ENCODE measurements around the gene MEOX1.

The MEOX1 gene

GRCh38 chr17:43632221-43632620, 29.5 kb downstream of the MEOX1 start:
- no peak overlapping the region for H3K9ac ChIP-seq (ENCODE audit: low read length)
- H2AFZ ChIP-seq (ENCODE audit: low read depth, low read length, severe bottlenecking): no peak overlapping the region
- TF ChIP-seq CTCF (IDR thresholded peaks at IDR 0.05; ENCODE audit: insufficient read depth, low read length, poor library complexity, severe bottlenecking): no peak
- TF ChIP-seq EZH2phosphoT487 (conservative IDR thresholded peaks at IDR 0.05; ENCODE audit: low read length): no peak

GRCh38 chr17:43631429-43631828, 30.3 kb downstream of the MEOX1 start:
- Histone ChIP-seq H2AFZ (ENCODE audit: low read depth, low read length, severe bottlenecking) (no peak overlapping the region), H3K36me3 (ENCODE audit: low read length) (no peaks in the 10 kb centered on the region), H3K79me2 (ENCODE audit: insufficient read depth, low read length) (no peaks in the 10 kb centered on the region), H4K20me1 (ENCODE audit: low read depth, low read length) (no peaks in the 10 kb centered on the region), H3K9ac (ENCODE audit: low read length) (no peak overlapping the region), H3K9me2 (replicated peaks; ENCODE audit: insufficient read depth, low read length) (no peaks in the 10 kb centered on the region), H3K4me2 (ENCODE audit: low read depth, low read length, poor library complexity, severe bottlenecking) (no peak overlapping the region), H3K4me3 (ENCODE audit: insufficient read depth, low read length, poor library complexity, severe bottlenecking) (no peak overlapping the region), H3K27me3 (ENCODE audit: low read length) (no peaks in the 10 kb centered on the region), H3K9me3 (ENCODE audit: insufficient read depth, low read length) (no peaks in the 10 kb centered on the region), H3K27ac (ENCODE audit: low read depth, low read length) (no peak overlapping the region), H3F3A (ENCODE audit: insufficient read depth) (no peaks in the 10 kb centered on the region)
- TF ChIP-seq EZH2phosphoT487 (conservative IDR thresholded peaks at IDR 0.05; ENCODE audit: low read length) (no peak), CTCF (IDR thresholded peaks at IDR 0.05; ENCODE audit: insufficient read depth, low read length, poor library complexity, severe bottlenecking) (no peak)

More at GRCh38 chr17:43632221-43632620, 29.5 kb downstream of the MEOX1 start:
- Histone ChIP-seq H3K27me3 (ENCODE audit: low read length) (no peaks in the 10 kb centered on the region), H3K9me3 (ENCODE audit: insufficient read depth, low read length) (no peaks in the 10 kb centered on the region), H3K27ac (ENCODE audit: low read depth, low read length) (no peak overlapping the region), H3K79me2 (ENCODE audit: insufficient read depth, low read length) (no peaks in the 10 kb centered on the region), H4K20me1 (ENCODE audit: low read depth, low read length) (no peaks in the 10 kb centered on the region), H3K4me2 (ENCODE audit: low read depth, low read length, poor library complexity, severe bottlenecking) (no peak overlapping the region), H3F3A (ENCODE audit: insufficient read depth) (no peaks in the 10 kb centered on the region), H3K9me2 (replicated peaks; ENCODE audit: insufficient read depth, low read length) (no peaks in the 10 kb centered on the region), H3K4me3 (ENCODE audit: insufficient read depth, low read length, poor library complexity, severe bottlenecking) (no peak overlapping the region), H3K36me3 (ENCODE audit: low read length) (no peaks in the 10 kb centered on the region)

GRCh38 chr17:43628089-43628650, 33.6 kb downstream of the MEOX1 start:
- no peak for TF ChIP-seq EZH2phosphoT487 (conservative IDR thresholded peaks at IDR 0.05; ENCODE audit: low read length)
- TF ChIP-seq CTCF (IDR thresholded peaks at IDR 0.05; ENCODE audit: insufficient read depth, low read length, poor library complexity, severe bottlenecking): no peak
- H4K20me1 ChIP-seq (ENCODE audit: low read depth, low read length): no peaks in the 10 kb centered on the region
- H3K9me2 ChIP-seq (replicated peaks; ENCODE audit: insufficient read depth, low read length): no peaks in the 10 kb centered on the region
- H3K36me3 ChIP-seq (ENCODE audit: low read length): no peaks in the 10 kb centered on the region
- H3K4me3 ChIP-seq (ENCODE audit: insufficient read depth, low read length, poor library complexity, severe bottlenecking): no peak overlapping the region
- H3F3A ChIP-seq (ENCODE audit: insufficient read depth): no peaks in the 10 kb centered on the region
- H3K79me2 ChIP-seq (ENCODE audit: insufficient read depth, low read length): no peaks in the 10 kb centered on the region
- no peak overlapping the region for H3K4me2 ChIP-seq (ENCODE audit: low read depth, low read length, poor library complexity, severe bottlenecking)
- H2AFZ ChIP-seq (ENCODE audit: low read depth, low read length, severe bottlenecking): no peak overlapping the region
- H3K27ac ChIP-seq (ENCODE audit: low read depth, low read length): no peak overlapping the region
- no peak overlapping the region for H3K9ac ChIP-seq (ENCODE audit: low read length)
- no peaks in the 10 kb centered on the region for H3K27me3 ChIP-seq (ENCODE audit: low read length)
- no peaks in the 10 kb centered on the region for H3K9me3 ChIP-seq (ENCODE audit: insufficient read depth, low read length)

All from SU-DHL-6 (cell line).